Subcutaneous adipose tissue (tissue), 4 donors: ENCODE measurements around the gene LRMDA. TPM values are rescaled to one million over a fixed set of nuclear protein-coding genes. Genes with fewer than 3 reads are reported as not detected.

ENCODE experiments used
- CTCF ChIP-seq: fragments of 450-650 bp; IDR thresholded peaks from one replicate; pipeline ENCODE4 v1.5.1; 2016; ENCODE audit warnings: low read depth, mild to moderate bottlenecking, control low read depth, antibody characterized with exemption, moderate library complexity
- total RNA-seq, 4 donors: library from RNA; depleted of rRNA; stranded (reverse); fragments of >200 nt; gene quantifications; one replicate each; pipeline ENCODE4 v1.1.0, GENCODE V29; 2016

Gene LRMDA
- total RNA-seq, 4 donors from 2014 or later = 17.4 to 92.1 (median 22.8) TPM

DNA sequence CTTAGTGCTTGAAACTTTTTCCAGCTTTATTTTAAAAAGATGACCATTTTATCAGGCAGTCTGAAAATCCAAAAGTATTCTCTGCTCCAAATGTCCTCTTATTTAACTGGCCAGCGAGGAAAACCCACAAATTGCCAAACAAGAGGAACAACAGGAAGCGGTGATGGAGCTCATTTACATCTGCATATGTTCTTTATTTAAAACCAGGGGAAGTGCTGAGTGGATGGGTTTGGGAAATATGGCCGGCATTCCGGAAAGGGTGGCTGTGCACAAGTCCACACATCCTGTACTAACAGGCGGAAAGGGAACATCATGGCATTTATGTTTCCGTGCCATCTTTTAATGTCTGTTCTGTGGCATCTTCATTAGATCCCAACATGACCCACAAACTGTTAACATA, 974.5 kb downstream of the LRMDA start:
- TF ChIP-seq CTCF = no peak

- no peak for TF ChIP-seq CTCF
These were observed 977.2 kb downstream of the LRMDA start for GRCh38 chr10:76408646-76409045.

GRCh38 chr10:76411729-76412435, 980.5 kb downstream of the LRMDA start:
- TF ChIP-seq CTCF = no peak

DNA sequence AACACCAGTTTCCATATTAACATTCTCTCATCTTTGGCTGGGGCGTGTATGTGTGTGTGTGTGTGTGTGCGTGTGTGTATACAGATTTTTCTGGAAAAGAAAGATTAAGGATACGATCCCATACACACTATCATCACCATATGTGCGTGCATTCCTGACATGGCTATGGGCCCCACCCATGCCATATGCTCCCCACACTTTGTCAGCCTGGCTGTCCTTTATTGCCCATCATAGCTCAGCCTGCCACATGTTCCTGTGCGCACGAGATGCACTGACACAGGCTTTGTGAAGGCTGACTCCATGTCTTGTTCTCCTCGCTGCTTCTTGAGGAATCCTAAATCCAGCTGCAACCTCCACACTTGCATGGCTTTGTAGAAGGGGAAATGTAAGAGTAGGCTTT, 984.1 kb downstream of the LRMDA start:
- TF ChIP-seq CTCF = no peak

- no peak for TF ChIP-seq CTCF
These were observed 985.2 kb downstream of the LRMDA start for GRCh38 chr10:76416642-76417041.

DNA sequence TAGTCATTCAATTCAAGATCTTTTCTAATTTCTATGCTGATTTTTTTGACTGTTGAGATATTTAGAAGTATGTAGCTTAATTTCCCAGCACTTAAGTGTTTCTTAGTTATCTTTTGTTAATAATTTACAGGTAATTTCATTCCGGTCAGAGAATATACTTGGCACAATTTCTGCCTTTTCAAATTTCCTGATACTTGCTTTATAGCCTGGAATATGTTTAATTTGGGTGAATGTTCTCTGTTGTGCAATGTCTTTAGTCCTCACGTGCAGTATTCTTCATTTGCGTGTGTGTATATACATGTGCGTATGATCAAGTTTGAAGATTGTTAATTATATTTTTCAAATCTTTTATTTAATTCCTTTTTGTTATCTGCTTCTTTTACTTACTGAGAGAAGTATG, 989.3 kb downstream of the LRMDA start:
- TF ChIP-seq CTCF = no peak

- TF ChIP-seq CTCF = no peak
These were observed 991.3 kb downstream of the LRMDA start for GRCh38 chr10:76422769-76423168.
